ENCODE data around the gene USP48.

The USP48 gene

GRCh38 chr1:21736011-21736410, 46.9 kb downstream of the USP48 start:
- DNase-seq = no peak

GRCh38 chr1:21734526-21734925, 48.4 kb downstream of the USP48 start:
- no peak for DNase-seq

- no peak for DNase-seq
Measured at GRCh38 chr1:21732664-21733063, 50.3 kb downstream of the USP48 start.

- DNase-seq = no peak
Measured at GRCh38 chr1:21725748-21726392, 57.1 kb downstream of the USP48 start.

- DNase-seq = no peak
Measured at GRCh38 chr1:21724570-21724969, 58.4 kb downstream of the USP48 start.

GRCh38 chr1:21724098-21724497, 58.9 kb downstream of the USP48 start:
- DNase-seq = no peak

GRCh38 chr1:21721295-21721985, 61.5 kb downstream of the USP48 start:
- no peak for DNase-seq

- no peak for DNase-seq
Measured at GRCh38 chr1:21716169-21716568, 66.8 kb downstream of the USP48 start.

GRCh38 chr1:21707891-21708290, 75.1 kb downstream of the USP48 start:
- no peak for DNase-seq

GRCh38 chr1:21707086-21707840, 75.7 kb downstream of the USP48 start:
- DNase-seq = no peak

GRCh38 chr1:21706151-21706835, 76.7 kb downstream of the USP48 start:
- no peak for DNase-seq

- DNase-seq = no peak
Measured at GRCh38 chr1:21705303-21705980, 77.5 kb downstream of the USP48 start.

GRCh38 chr1:21704145-21704544, 78.8 kb downstream of the USP48 start:
- DNase-seq = no peak

GRCh38 chr1:21703318-21703963, 79.5 kb downstream of the USP48 start:
- peak; percentile 48 for DNase-seq

- DNase-seq = no peak
Measured at GRCh38 chr1:21702780-21703179, 80.2 kb downstream of the USP48 start.

- no peak for DNase-seq
Measured at GRCh38 chr1:21701401-21701800, 81.5 kb downstream of the USP48 start.

GRCh38 chr1:21700094-21700493, 82.9 kb downstream of the USP48 start:
- DNase-seq = no peak

- DNase-seq = no peak
Measured at GRCh38 chr1:21696931-21697330, 86.0 kb downstream of the USP48 start.

GRCh38 chr1:21693732-21694131, 89.2 kb downstream of the USP48 start:
- DNase-seq = no peak

- no peak for DNase-seq
Measured at GRCh38 chr1:21691739-21692138, 91.2 kb downstream of the USP48 start.

GRCh38 chr1:21689661-21690372, 93.1 kb downstream of the USP48 start:
- DNase-seq = no peak

- no peak for DNase-seq
Measured at GRCh38 chr1:21687081-21687529, 95.8 kb downstream of the USP48 start.

All from amniotic stem cell (primary cell).